ENCODE data around the gene CASZ1.

Gene CASZ1

DNA sequence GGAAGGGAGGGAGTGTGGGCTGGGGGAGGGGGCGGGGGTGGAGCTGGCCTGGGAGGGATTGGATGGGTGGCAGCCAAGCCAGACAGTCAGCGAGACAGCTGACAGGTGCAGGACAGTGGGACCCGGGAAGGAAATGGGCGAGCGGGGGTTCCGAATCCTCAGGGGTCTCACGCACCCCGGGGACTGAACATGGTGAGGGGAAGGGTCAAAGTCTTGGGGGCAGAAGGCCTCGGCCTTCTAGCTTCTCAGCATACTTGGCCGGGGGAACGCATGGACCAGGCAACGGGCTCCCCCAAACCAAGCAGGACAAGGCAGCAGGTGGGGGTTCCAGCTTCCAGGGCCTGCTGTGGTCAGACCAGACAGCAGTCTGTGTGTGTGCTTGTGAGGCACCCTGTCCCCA, 23.1 kb downstream of the CASZ1 start:
- FAIRE-seq = no peak

DNA sequence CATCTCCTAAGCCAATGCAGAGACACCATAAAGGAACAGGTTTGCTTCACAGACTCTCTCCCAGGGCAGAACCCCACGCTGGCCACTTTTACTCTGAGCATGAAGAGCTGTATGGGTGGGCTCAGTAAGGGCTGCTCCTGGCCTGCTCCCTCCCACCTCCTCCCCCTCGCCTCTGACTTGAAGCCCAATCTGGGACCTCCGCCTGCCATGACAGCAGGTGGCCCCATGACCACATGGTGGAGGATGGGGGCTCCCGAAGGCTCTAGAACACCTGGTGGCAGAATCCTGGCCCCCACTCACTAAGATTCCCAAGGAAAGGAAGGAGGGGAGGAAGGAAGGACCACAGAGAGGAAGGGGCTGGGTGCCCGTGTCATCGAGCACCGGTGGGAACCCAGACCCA, 23.7 kb downstream of the CASZ1 start:
- no peak for FAIRE-seq

GRCh38 chr1:10771789-10772188, 24.7 kb downstream of the CASZ1 start:
- FAIRE-seq = no peak

GRCh38 chr1:10768552-10768951, 27.9 kb downstream of the CASZ1 start:
- no peak for FAIRE-seq

GRCh38 chr1:10767282-10767681, 29.2 kb downstream of the CASZ1 start:
- FAIRE-seq = no peak

- no peak for FAIRE-seq
Measured at GRCh38 chr1:10765734-10766478, 30.5 kb downstream of the CASZ1 start.

DNA sequence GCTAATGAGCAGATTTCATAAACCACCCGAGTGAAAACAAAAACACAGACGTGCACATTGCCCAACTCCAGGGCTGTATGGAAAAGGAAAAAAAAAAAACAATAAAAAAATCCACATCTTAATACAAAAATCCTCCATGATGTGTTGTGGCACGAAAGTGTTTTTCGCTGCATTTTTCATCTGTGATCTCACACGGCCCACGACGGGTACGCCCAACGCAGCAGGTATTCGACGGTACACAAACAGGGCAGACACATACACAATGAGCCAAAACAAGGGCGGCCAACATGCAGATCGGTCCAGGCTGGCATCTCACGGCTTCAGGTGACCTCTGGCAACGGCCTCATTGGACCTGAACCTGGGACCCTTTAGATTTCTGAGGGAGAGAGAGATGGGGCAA, 31.1 kb downstream of the CASZ1 start:
- no peak for FAIRE-seq

DNA sequence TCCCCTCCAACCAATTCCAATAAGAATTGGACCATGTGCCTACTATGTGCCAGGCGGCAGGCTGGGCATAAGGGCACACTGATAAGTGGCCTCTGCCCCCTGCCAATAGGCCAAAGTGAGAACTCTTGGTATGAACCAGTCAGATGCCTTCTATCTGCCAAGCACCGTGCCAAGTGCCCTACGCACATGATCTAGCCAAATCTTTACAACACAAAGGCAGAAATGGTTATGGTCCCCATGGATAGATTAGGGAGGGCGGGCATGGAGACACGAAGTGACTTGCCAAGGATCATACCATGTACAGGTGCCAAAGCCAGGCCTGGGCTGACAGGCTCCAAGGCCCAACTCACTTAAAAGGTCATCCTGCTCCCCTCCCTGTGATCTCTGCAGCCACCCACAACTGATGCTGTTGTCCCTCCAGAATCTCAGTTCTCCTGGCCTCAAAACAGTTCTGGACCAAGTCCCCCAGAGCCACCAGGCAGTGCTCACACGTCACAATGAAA, 32.1 kb downstream of the CASZ1 start:
- no peak for FAIRE-seq

GRCh38 chr1:10762875-10763274, 33.6 kb downstream of the CASZ1 start:
- FAIRE-seq = no peak

DNA sequence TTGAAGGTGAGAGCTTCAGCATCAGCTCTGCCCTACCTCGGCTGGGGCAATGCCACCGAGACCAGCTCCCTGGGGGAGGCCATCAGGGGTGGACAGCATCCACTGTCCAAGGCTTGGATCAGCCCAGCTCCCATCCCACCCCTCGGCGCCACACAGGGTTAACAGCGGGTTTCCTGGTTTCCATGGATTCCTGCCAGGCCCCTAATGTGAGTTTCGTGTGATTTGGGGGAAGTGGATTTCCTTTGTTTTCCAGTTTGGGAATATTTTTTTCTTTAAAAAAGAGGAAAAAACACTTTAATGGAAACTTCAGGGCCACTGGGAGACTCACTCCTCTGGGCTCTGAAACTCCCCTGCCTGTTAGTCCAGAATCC, 34.3 kb downstream of the CASZ1 start:
- FAIRE-seq = no peak

DNA sequence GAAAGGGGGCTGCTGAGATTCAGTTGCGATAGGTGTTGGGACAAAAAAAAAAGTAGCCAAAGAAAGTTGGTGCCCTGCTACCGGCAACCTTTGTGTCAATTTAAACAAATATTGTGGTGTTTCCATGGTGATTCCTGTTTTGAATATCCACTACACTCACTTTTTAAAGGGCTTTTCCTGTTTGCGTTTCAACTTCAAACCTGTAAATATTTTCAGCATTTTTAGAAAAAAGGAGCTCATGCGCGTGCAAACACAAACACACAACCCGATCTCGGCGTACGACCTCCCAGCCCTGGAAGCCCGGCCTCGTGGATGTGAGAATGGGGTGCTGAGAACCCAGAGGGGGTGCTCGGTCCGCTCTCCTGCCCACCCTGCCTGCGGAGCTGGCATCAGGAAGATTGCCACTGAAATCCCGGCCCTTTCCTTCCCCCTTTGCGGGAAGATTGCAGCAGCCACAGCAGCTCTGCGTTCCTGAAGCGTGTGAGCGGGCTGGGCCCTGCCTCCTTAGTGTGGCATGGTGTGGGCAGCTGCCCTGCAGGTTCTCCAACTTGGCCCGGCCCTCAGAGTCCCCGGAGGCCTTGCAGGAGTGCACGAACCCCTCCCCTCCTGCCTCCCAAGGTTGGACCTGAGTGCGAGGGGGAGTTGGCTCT, 34.8 kb downstream of the CASZ1 start:
- FAIRE-seq = no peak

DNA sequence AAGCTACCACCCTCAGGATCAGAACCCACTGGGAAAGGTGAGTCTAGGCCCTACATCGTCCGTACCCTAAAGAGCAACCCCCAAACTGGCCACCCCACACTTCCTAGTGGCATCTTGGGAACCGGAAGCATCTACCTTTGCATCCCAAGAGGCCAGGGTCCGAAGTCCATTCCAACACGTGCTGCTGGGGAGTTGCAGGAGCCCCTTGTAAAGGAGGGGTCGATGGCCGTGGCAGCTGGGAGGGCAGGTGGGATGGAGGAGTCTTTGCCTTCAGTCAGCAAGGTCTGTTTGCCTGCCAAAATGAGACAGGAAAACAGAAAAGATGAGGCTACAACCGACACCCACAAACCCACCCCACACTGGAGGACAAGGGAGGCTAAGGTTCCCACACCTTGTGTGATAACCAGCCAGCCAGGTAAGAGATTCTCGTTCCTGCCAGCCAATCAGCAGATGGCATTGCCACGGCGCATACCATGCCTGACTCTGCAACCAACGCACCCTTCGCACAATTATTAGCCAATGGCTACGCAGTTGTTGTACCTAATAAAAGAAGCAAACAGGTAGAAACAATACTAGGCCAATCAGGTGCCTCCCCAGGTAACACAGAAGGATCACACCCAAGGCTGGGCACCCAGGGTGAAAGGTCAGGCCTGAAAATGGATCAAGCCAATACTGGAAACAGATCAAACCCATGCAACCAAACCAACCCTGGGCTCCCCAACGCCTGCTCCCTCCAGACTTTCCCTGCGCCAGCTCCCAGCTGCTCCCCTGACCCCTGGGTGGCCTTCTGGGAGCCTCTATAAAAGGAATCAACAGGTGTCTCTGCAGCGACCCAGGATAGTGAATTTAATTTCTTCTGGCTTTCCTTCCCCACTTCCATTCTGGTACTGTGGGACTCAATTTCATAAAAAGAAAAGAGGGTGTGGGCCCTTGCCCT, 35.6 kb downstream of the CASZ1 start:
- no peak for FAIRE-seq

GRCh38 chr1:10759413-10760200, 36.8 kb downstream of the CASZ1 start:
- FAIRE-seq = no peak

DNA sequence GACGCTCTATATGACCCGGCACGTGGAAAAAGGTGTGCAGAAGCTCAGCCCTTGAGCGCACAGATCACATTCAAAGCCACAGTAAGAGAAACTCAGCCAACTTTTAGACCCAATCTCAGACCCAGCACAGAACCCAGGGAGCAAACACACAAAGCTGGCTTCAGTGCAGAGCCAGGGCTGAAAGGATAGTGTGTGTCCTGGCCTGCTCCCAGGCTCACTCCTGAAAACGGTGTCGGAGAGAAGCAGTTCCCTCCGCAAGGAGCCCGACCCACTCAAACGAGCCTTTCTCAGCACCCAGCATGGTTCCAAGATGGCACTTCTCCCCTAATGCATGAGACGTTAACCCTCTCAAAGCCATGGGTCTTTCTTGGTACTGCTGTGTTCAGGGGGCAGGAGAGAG, 39.6 kb downstream of the CASZ1 start:
- no peak for FAIRE-seq

DNA sequence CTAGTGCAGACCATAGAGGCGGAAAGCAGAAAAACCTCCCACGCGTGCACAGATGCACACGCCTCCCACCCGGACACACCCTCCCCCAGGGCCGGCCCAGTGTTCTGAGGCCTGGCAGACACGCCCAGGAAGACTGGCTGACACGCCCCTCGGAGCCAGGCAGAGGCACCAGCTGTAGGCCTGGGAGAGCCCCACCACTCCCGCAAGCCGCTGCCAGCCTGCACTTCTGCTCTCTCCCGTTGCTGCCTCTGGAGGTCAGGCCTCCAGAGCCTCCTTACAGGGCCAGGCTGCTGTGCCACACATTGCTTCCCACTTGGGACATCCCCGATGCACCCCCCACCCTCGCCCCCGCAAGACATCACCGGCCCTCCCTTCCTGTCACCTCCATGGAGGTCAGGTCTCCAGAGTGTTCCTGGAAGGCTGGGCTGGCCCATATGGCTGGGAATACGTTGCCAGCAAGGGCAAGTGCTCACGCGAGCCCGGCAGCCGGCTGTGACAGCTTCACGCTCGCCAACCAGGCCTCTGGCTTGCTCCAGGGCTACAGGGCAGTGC, 40.4 kb downstream of the CASZ1 start:
- no peak for FAIRE-seq

DNA sequence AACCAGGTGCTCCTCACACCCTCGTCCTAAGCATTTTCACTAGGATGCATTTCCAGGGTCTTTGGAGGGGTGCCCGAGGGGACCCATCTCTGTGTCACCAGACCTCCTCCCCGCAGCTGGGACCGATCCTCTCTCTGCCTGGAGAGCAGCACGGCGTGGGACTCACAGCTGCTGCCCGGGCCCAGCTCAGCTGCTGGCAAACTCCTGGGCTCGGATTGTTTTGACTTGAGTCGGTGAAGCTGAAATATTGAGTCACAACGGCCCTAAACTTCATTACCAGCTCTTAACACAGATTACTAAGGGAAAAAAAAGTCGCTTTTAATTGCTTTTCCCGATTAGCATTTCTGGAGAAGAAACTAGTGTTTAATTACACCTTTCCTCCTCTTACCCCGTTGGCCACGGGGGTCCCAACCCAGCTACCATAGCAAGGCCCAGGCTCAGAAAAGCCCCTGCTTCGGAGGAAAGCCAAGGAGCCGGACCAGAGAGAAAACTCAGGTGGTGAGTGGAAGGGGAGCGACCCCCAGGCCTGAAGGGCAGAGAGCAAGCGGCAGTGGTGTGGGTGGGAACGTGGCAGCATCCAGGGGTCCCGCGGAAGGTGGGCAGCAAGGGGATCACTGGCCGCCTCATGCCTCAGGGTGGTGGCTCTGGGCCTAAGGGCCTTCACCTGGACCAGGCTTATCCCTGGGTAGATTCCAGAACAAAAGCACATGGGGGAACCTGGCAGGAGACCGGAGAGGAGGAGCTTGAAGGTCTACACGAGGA, 41.7 kb downstream of the CASZ1 start:
- FAIRE-seq = no peak

DNA sequence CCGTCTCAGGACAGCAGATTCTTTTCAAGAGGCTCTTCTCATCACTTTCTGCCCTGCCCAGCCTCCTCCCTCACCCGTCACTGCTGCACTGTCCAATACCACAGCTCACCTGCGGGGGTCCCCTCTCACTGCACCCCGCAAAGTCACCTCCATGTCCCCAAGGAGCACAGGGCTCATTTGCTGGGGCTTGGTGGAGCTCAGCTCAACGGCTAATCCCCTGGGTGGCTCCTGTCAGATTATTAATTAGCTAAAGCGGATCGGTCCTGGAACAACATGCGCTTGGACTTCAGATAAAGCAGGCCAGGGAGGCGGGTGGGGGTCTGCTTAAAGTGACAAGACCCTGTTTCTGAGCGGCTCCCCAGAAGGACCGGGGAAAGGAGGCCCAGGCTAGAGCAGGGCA, 43.1 kb downstream of the CASZ1 start:
- no peak for FAIRE-seq

GRCh38 chr1:10751561-10752085, 44.8 kb downstream of the CASZ1 start:
- FAIRE-seq = no peak

DNA sequence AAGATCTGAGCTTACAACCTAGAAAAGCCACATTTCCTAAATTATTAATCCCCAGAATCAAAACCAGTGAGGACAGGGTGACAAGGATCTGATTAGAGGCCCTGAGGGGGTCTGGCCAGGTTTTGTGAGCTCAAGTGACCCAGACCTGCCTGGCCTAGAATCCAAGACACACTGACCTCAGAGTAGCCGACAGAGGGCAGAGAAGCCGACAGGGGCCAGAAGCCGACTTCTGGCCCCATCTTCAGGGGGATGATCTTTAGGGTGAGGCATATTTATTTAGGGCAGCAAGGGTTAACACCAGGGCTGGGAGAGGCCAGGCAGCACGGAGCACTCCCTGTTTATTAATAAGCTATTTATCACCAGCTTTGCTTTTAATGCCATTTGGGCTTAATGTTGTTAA, 45.3 kb downstream of the CASZ1 start:
- no peak for FAIRE-seq

DNA sequence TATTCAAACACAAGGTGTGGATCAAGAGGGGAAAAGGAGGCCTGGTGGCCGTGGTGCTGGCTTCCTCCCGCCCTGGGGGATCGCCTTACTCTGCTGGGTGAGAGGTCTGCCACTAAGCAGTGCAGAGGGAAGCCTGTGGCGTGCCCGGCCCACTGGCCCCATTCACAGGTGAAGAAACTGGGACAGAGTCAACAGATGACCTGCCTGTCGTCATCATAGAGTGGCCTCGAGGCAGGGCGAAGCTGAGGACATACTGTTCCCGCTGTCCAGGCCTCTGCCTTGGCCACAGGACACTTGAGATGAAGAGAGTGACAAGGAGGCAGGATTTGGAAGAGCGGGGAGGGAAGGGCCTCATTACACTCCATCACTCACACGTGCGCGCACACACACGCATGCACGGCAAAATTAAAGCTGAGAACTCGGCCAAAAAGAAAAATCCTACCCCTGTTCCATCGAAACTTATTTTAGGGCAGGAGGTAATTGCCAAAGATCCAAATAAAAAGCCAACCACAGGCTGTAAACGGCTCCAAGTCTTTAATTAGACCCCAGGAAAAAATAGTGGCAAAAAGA, 50.5 kb downstream of the CASZ1 start:
- no peak for FAIRE-seq

DNA sequence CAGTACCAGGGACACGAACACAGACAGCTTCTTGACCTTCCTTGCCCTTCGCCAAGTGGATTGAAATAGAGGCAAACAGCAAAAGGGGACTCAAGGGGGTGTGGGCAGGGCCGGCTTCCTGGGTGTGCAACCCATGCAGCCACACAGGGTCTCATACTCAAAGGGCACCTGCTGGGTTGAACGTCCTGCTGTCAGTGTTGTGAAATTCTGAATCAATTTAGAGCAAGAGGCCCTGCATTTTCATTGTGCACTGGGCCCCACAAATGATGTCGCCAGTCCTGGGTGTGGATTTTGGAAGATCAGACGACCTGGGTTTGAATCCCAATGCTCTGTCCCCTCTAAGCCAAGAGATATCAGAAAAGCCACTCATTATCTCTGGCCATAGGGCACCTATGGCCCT, 51.1 kb downstream of the CASZ1 start:
- FAIRE-seq = no peak
